NCI-H748 (cell line): ENCODE measurements around the gene PLXNB3.
A peak's percentile ranks its signal among the peaks of the same experiment; 100 is the strongest.
"Not testable (repeated sequence)": the region's sequence is repeated elsewhere in the genome, so short reads cannot be mapped to it uniquely, and the experiment has no call there.

Experiments used
- DNase-seq: peaks from one replicate; lab custom pipeline; 2025; ENCODE audit not compliant: unreplicated experiment; lab: John Stamatoyannopoulos, UW

Gene PLXNB3

GRCh38 chrX:153806999-153807575 lies 43.0 kb downstream of the PLXNB3 start:
- no peak for DNase-seq

- no peak for DNase-seq
These were observed 43.9 kb downstream of the PLXNB3 start for GRCh38 chrX:153807976-153808375.

GRCh38 chrX:153812220-153812619 lies 48.2 kb downstream of the PLXNB3 start:
- DNase-seq = peak; percentile 63

GRCh38 chrX:153813161-153813560 lies 49.1 kb downstream of the PLXNB3 start:
- DNase-seq = no peak

- DNase-seq = no peak
These were observed 50.7 kb downstream of the PLXNB3 start for GRCh38 chrX:153814591-153815315.

GRCh38 chrX:153816831-153817690 lies 53.0 kb downstream of the PLXNB3 start:
- no peak for DNase-seq

GRCh38 chrX:153818064-153818463 lies 54.0 kb downstream of the PLXNB3 start:
- not testable (repeated sequence) for DNase-seq

GRCh38 chrX:153818571-153819383 lies 54.7 kb downstream of the PLXNB3 start:
- peak; percentile 71 for DNase-seq

GRCh38 chrX:153819384-153820040 lies 55.5 kb downstream of the PLXNB3 start:
- DNase-seq = peak; percentile 44

- peak; percentile 15 for DNase-seq
These were observed 56.6 kb downstream of the PLXNB3 start for GRCh38 chrX:153820601-153821000.

- DNase-seq = no peak
These were observed 57.0 kb downstream of the PLXNB3 start for GRCh38 chrX:153821066-153821465.

- no peak for DNase-seq
These were observed 60.3 kb downstream of the PLXNB3 start for GRCh38 chrX:153824348-153824747.

- no peak for DNase-seq
These were observed 61.0 kb downstream of the PLXNB3 start for GRCh38 chrX:153825042-153825441.
